HG02943 (cell line): Measurements from ENCODE around the gene CAMSAP3.

Experiments
- ATAC-seq: cut with Tn5 transposase; IDR thresholded peaks from one replicate; pipeline ENCODE4 v1.9.1; 2021; ENCODE audit warnings: mild to moderate bottlenecking, low read depth, moderate library complexity; ENCODE audit not compliant: unreplicated experiment

Gene CAMSAP3

DNA sequence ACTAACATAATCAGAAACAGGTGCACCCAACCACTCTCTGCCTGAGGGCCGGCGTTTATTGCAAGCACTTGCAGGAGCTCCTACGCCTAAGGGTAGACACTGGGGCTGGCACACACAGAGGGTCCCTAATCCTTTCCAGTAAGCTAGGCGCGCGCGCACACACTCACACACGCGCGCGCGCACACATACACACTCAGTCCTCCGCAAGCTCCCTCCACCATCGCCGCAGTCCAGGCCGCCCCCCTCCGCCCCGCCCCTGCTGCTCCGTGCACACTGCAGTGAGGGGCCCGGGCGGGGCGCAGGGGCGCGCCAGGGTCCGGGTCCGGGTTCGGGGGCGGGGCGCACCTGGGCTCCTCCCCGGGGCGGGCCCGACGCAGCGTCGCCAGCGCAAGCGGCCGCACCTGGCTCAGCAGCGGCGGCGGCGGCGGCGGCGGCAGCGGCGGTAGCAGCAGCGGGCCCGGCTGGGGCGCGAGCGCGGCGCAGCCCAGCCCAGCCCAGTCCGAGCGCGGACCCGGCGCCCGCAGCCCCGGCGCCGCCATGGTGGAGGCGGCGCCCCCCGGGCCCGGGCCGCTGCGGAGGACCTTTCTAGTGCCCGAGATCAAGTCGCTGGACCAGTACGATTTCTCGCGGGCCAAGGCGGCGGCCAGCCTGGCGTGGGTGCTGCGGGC lies at the start of gene CAMSAP3:
CAMSAP3 (plus strand) TSS at position 398 of the 668 bp plus-strand sequence; CDS start at position 538, 140 bp downstream.
- ATAC-seq, result no peak

DNA sequence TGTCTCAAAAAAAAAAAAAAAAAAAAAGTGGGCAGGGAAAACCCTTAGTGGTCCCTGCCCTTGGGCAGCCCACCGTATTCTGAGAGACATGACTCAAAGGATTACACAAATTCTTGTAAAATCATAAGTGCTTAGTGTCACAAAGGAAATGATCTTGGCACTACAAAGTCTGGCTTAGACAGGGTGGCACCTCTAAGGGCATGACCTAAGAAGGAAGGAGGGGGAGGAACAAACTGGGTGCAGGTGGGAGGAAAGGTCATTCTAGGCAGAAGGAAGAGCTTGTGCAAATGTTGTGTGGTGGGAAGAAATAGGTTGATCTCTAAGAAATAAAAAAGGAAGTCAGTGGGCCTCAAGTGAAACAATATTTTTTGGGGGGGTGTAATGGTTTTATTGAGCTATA lies 49.8 kb upstream of the CAMSAP3 start:
- no peak for ATAC-seq

- no peak for ATAC-seq
These were observed 48.5 kb upstream of the CAMSAP3 start for GRCh38 chr19:7547159-7547558.

GRCh38 chr19:7549429-7550148 lies 46.1 kb upstream of the CAMSAP3 start:
- no peak for ATAC-seq

DNA sequence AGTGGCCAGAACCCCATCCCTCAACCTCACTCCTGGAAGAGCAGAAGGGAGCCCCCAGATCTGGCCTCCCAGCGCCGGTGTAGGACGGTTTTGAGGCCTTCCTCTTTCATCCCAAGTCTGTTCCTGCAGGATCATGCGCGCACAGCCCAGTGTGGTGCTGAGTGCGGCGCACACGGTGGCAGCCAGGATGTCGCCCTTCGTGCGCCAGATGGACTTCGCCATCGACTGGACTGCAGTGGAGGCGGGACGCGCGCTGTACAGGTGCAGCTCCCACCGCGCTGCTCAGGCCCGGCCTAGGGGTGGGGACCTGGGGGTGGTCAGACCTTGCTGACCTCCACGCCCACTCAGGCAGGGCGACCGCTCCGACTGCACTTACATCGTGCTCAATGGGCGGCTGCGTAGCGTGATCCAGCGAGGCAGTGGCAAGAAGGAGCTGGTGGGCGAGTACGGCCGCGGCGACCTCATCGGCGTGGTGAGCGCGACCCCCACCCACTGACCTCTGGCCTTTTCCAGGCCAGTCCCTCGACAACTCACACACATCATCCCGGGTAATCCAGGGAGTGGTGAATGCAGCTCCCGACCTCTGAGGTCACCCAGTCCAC lies 45.4 kb upstream of the CAMSAP3 start:
- ATAC-seq, result no peak

DNA sequence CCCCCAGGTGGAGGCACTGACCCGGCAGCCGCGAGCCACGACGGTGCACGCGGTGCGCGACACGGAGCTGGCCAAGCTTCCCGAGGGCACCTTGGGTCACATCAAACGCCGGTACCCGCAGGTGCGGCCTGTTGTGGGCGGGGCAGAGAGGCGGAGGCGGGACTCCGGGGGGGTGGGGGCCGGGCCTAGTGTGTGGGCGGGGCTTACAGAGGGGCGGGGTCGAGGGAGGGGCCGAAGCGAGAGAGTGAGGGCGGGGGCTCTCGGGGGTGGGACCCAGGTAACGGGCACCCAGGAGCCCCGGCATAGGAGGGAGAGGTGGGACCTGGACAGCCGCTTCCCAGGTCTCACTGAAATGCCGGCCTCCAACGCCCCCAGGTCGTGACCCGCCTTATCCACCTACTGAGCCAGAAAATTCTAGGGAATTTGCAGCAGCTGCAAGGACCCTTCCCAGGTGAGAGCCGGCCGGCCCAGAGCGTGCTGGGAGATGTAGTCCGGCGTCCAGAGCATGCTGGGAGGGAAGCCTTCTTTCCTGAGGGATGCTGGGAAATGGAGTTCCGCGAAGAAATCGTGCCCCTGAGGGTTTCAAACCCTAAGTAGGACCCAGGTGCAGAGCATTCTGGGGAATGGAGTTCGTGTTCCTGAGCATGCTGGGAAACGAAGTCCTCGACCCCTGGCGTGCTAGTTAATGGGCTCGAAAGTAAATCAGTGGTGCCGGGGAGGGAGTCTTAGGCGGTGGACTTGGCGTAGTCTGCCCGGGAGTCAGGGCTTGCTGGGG lies 44.5 kb upstream of the CAMSAP3 start:
- no peak for ATAC-seq

GRCh38 chr19:7552781-7553180 lies 42.9 kb upstream of the CAMSAP3 start:
- no peak for ATAC-seq

DNA sequence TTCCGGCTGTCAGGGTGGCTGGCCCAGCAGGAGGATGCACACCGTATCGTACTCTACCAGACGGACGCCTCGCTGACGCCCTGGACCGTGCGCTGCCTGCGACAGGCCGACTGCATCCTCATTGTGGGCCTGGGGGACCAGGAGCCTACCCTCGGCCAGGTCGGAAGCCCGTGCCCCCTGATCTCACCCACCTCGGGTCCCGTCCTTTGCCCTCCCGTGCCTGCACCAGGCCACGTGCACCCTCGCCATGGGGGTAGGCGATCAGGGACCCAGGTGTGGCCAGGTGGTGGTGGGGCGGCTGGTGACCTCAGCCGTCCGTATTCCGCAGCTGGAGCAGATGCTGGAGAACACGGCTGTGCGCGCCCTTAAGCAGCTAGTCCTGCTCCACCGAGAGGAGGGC lies 41.1 kb upstream of the CAMSAP3 start:
- ATAC-seq, result no peak

DNA sequence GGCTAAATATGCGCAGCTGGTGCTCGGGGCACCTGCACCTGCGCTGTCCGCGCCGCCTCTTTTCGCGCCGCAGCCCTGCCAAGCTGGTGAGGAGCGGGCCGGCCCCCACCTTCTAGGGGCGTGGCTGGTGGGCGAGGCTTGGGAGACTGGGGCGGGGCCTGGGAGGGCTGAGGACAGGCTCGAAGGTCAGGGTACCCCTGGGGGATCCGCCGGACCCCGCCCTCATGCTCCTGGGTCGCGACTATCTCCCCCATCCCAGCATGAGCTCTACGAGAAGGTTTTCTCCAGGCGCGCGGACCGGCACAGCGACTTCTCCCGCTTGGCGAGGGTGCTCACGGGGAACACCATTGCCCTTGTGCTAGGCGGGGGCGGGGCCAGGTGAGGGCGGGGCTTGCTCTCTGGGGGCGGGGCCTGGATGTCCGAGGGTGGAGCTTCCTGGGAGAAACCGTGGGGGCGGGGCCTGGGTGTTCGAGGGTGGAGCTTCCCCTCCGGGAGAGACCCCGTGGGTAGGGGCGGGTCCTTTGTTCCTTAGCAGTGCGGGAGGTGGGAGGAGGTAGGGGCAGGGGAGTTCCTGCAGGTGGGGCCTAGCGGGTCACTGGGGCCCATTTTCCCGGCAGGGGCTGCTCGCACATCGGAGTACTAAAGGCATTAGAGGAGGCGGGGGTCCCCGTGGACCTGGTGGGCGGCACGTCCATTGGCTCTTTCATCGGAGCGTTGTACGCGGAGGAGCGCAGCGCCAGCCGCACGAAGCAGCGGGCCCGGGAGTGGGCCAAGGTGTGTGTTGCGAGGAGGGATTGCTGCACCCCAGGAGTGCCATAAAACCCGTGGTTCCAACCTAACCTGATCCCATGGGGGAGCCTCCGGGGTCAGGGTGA lies 40.4 kb upstream of the CAMSAP3 start:
- ATAC-seq, result no peak

DNA sequence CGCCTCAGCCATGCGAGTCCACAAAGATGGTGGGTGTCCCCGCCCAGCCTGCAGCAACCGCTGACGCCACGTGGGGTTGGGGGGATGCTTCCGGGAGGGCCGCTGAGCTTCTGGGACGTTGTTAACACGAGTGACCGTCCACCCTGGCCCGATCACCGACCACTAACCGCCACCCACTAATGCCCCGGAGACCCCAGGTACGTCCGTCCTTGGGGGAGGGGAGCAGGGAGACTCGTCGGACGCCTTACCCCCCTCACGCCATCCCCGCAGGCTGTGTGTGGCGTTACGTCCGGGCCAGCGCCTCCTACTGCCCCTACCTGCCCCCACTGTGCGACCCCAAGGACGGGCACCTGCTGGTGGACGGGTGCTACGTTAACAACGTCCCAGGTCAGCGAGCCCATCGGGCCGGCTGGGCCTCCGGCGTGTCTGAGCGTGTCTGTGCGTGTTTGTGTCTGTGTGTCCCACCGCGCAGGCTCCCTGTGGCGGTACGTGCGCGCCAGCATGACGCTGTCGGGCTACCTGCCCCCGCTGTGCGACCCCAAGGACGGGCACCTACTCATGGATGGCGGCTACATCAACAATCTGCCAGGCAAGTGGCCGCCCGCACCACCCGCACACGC lies 38.9 kb upstream of the CAMSAP3 start:
- no peak for ATAC-seq

GRCh38 chr19:7558667-7559066 lies 37.0 kb upstream of the CAMSAP3 start:
- ATAC-seq, result no peak

DNA sequence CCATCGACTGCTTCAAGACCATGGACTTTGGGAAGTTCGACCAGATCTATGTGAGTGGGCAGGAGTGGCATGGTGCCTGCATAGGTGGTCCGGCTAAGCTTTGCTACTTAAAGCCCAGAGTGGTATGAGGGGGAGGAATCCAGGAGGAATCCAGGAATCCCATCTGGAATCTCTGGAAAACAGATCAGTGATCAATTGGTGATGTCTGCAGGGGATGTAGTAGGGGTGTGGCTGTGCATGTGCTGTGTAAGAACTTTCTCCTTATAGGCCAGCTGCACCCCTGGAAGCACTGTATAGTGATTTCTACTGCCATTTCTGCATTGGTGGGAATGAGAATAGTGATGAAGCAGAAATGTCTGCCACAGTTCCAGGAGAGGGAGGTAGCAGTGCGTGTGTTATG lies 36.6 kb upstream of the CAMSAP3 start:
- no peak for ATAC-seq

DNA sequence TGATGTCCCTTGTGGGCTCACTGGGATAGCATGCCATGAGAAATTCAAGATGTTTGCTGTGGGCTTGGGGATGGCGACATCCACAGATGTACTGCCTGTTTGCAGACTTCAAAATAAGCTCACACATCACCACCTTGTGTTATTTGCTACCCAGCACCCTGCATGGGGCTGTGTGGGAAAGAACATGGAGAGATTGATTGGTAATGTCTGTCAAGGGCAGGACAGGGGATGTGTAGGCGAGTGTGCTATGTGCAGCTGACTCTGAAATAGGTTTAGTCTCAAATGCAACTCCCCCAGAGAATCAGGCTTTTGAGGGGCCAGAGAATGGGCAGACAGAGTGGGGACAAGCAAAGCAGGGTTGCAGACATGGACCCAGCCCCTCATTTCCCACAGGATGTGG lies 35.4 kb upstream of the CAMSAP3 start:
- ATAC-seq, result no peak

DNA sequence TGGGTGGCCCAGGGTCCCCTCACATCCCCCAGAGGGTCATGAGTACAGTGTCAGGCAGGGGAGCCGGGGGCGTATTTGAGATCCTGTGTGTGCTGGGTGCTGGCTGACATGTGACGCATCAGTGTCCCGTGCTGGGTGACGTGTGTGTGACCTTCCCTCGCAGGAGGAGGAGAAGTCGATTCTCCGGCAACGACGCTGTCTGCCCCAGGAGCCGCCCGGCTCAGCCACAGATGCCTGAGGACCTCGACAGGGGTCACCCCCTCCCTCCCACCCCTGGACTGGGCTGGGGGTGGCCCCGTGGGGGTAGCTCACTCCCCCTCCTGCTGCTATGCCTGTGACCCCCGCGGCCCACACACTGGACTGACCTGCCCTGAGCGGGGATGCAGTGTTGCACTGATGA lies 34.3 kb upstream of the CAMSAP3 start:
- ATAC-seq, result no peak

DNA sequence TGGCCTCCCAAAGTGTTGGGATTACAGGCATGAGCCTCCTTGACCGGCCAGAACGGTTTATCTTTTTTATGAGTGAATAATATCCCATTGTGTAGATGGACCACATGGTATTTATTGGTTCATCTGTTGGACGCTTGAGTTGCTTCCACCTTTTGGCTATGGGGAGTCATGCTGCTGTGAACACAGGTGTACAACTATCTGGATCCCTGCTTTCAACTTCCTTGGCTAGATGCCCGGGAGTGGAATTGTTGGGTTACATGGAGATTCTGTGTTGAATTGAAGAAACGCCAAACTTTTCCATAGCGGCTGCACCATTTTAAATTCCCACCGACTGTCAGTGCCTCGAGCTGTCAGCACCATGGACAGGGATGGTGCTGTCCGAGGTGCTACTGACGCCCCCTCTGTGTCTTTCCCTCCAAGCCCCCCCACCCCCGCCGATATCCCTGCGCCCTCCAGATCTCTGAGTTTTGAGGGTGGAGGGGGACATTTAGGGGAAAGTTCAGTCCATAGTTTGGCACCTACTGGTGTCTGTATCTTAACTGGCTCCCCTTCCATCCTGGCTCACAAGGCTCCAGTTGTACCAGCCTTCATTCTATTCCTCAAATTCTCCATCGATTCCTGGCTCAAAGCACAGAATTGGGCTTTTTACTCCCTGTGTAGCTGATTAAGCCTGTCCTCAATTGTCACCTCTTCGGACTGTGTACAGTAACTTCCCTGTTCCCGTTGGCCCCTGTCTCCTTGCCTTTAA lies 32.8 kb upstream of the CAMSAP3 start:
- ATAC-seq, result no peak

DNA sequence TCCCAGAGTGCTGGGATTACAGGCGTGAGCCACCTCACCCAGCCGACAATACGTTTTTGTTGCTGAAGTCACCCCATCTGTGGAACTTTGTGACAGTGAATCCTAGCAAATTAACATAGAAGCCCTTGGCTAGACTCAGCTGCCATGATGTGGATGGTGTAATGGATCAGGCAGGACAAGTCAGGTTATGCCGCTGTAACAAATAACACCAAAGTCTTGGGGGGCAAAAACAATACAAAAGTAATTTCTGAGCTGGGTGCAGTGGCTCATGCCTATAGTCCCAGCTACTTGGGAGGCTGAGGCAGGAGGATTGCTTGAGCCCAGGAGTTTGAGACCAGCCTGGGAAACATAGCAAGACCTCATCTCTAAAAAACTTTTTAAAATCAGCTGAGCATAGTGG lies 30.8 kb upstream of the CAMSAP3 start:
- no peak for ATAC-seq

- ATAC-seq, result no peak
These were observed 30.3 kb upstream of the CAMSAP3 start for GRCh38 chr19:7565332-7565731.

DNA sequence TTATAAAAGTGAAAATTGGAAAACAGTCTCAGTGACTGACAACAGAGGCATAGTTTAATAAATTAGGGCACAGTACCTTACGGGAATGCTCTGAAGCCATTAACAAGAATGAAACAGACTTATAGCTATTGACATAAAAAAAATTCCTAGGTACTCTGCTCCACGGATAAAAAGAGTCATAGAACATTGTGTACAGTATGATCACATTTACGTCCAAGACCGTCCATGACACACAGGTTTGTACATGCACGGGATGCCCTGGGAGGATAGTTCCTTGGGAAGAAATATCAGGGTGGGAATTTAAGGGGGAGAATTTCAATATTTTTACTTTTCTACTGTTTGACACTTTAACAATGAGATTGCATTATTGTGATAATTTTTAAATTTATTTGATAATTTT lies 24.9 kb upstream of the CAMSAP3 start:
- ATAC-seq, result no peak

- no peak for ATAC-seq
These were observed 20.1 kb upstream of the CAMSAP3 start for GRCh38 chr19:7575434-7576040.
